Testis (tissue), 3 donors: ENCODE data around the gene SORD. TPM values are rescaled to one million over a fixed set of nuclear protein-coding genes. Genes with fewer than 3 reads are reported as not detected.
A peak's percentile ranks its signal among the peaks of the same experiment; 100 is the strongest.
"Not testable (repeated sequence)": the region's sequence is repeated elsewhere in the genome, so short reads cannot be mapped to it uniquely, and the experiment has no call there.

Experiments
- DNase-seq: peaks from one replicate; pipeline ENCODE4 v3.0.0-alpha.2; 2019
- H3K27ac ChIP-seq, 2 donors: fragments of 200-600 bp; sonication (generic); one replicate each; pipeline ENCODE4 v1.5.1; 2019
- H3K27me3 ChIP-seq: fragments of 200-600 bp; sonication (generic); one replicate; pipeline ENCODE4 v1.5.1; 2019
- H3K36me3 ChIP-seq: fragments of 200-600 bp; sonication (generic); one replicate; pipeline ENCODE4 v1.5.1; 2017; ENCODE audit warnings: low read depth; ENCODE audit errors: missing control alignments
- H3K4me1 ChIP-seq: fragments of 200-600 bp; sonication (generic); one replicate; pipeline ENCODE4 v1.5.1; 2019
- H3K4me3 ChIP-seq, 2 donors: fragments of 200-600 bp; sonication (generic); one replicate each; pipeline ENCODE4 v1.5.1; 2017 to 2019
- H3K9me3 ChIP-seq: fragments of 200-600 bp; sonication (generic); one replicate; pipeline ENCODE4 v1.5.1; 2017
- CTCF ChIP-seq, 3 experiments: fragments of 450-650 bp in 2 of 3; fragments of 200-600 bp in 1 of 3; sonication (generic) in 1 of 3; IDR thresholded peaks; one replicate each; pipeline ENCODE4 v1.5.1; 2016 to 2019; ENCODE audit warnings: antibody characterized with exemption in 3 of 3, mild to moderate bottlenecking in 2 of 3, moderate library complexity in 1 of 3
- POLR2A ChIP-seq: fragments of 450-650 bp; IDR thresholded peaks from one replicate; pipeline ENCODE4 v1.6.1; 2017; ENCODE audit warnings: antibody characterized with exemption, mild to moderate bottlenecking, moderate library complexity
- WGBS, 2 donors: methylation state at CpG; one replicate each; pipeline ENCODE4 v1.1.5; 2018; 5-methylcytosine and 5-hydroxymethylcytosine counted together
- intact Hi-C: fragments of 100-400 bp; cut with DNase I; formaldehyde crosslinking; loops from one replicate; pipeline ENCODE4 v1.15.1; 2023; ENCODE audit warnings: low total_unique reads
- polyA plus RNA-seq: library from polyadenylated mRNA; stranded (reverse); fragments of 350-450 nt; fragmentation: Illumina TruSeq; extraction: RNeasy Lipid Tissue Mini Kit (QIAGEN cat#74804); gene quantifications from one replicate; pipeline ENCODE4 v1.2.3, GENCODE V29; 2014; ENCODE audit warnings: low read depth, low replicate concordance; ENCODE audit not compliant: insufficient read depth
- total RNA-seq, 2 donors: library from RNA; depleted of rRNA; stranded (reverse); fragments of >200 nt; gene quantifications; one replicate each; pipeline ENCODE4 v1.2.3, GENCODE V29; 2016

The SORD gene
- total and polyA plus RNA-seq, 3 donors from 2014 or later, result 21.4 to 34.1 (median 33.7) TPM

GRCh38 chr15:45037936-45038335 is 14.9 kb downstream of the SORD start:
- intact Hi-C loops, result no loop called here
- no peaks in the 10 kb centered on the region for H3K36me3 ChIP-seq
- WGBS, 2 donors, result 86 to 87% methylated on average over 4 of the region's 4 CpGs

GRCh38 chr15:45040396-45040795 is 17.4 kb downstream of the SORD start:
- H3K4me3 ChIP-seq, DNase-seq, H3K4me1 ChIP-seq, H3K36me3 ChIP-seq, H3K27ac ChIP-seq, H3K9me3 ChIP-seq, intact Hi-C loops, H3K27me3 ChIP-seq: not testable (repeated sequence)
- 55 to 61% methylated on average over 1 of the region's 1 CpG for WGBS, 2 donors

More at GRCh38 chr15:45037936-45038335, 14.9 kb downstream of the SORD start:
- TF ChIP-seq CTCF (IDR thresholded peaks at IDR 0.05) (no peak), POLR2A (no peak)
- Histone ChIP-seq H3K27ac (no peak overlapping the region), H3K4me3 (no peak overlapping the region), H3K9me3 (no peaks in the 10 kb centered on the region), H3K4me1 (peaks cover 3% of the 10 kb centered on the region), H3K27me3 (no peaks in the 10 kb centered on the region)
- no peak for DNase-seq

GRCh38 chr15:45041538-45041937 is 18.5 kb downstream of the SORD start:
- 47 to 64% methylated on average over 5 of the region's 5 CpGs for WGBS, 2 donors
- H3K9me3 ChIP-seq, H3K4me1 ChIP-seq, H3K27ac ChIP-seq, intact Hi-C loops, H3K27me3 ChIP-seq, H3K36me3 ChIP-seq, H3K4me3 ChIP-seq: not testable (repeated sequence)
- TF ChIP-seq CTCF (IDR thresholded peaks at IDR 0.05), result peak in 1 of 3 experiments; percentile 9
- DNase-seq, result peak; percentile 70

- intact Hi-C loops, result not testable (repeated sequence)
Observed at GRCh38 chr15:45042859-45043258, 19.9 kb downstream of the SORD start.

GRCh38 chr15:45044270-45044669 is 21.3 kb downstream of the SORD start:
- not testable (repeated sequence) for H3K4me3 ChIP-seq

More at GRCh38 chr15:45042859-45043258, 19.9 kb downstream of the SORD start:
- WGBS, 2 donors, result 80 to 100% methylated on average over 1 of the region's 2 CpGs
- not testable (repeated sequence) for H3K9me3 ChIP-seq, H3K4me3 ChIP-seq, H3K36me3 ChIP-seq, H3K27ac ChIP-seq, H3K27me3 ChIP-seq, DNase-seq, H3K4me1 ChIP-seq

GRCh38 chr15:45048449-45048793 is 25.4 kb downstream of the SORD start:
- peak overlapping the region; percentile 46 to 70 for H3K27ac ChIP-seq
- 61 to 66% methylated on average over 4 of the region's 4 CpGs for WGBS, 2 donors
- H3K9me3 ChIP-seq, H3K4me3 ChIP-seq, intact Hi-C loops, DNase-seq, H3K36me3 ChIP-seq, H3K27me3 ChIP-seq: not testable (repeated sequence)
- peaks cover 13% of the 10 kb centered on the region for H3K4me1 ChIP-seq

More at GRCh38 chr15:45044270-45044669, 21.3 kb downstream of the SORD start:
- 100% methylated on average over 1 of the region's 1 CpG; no CpG with 5 or more reads in 1 of the 2 donors for WGBS, 2 donors
- H3K27ac ChIP-seq, DNase-seq, H3K9me3 ChIP-seq, H3K27me3 ChIP-seq, H3K4me1 ChIP-seq, intact Hi-C loops, H3K36me3 ChIP-seq: not testable (repeated sequence)

- H3K4me1 ChIP-seq, result peaks cover 13% of the 10 kb centered on the region
- 46 to 64% methylated on average over 7 of the region's 7 CpGs for WGBS, 2 donors
- no peaks in the 10 kb centered on the region for H3K36me3 ChIP-seq
- H3K27me3 ChIP-seq, result no peaks in the 10 kb centered on the region
- H3K4me3 ChIP-seq, result no peak overlapping the region
- DNase-seq, result peak; percentile 88
- intact Hi-C loops, result no loop called here
- no peaks in the 10 kb centered on the region for H3K9me3 ChIP-seq
- peak overlapping the region; percentile 57 to 70 for H3K27ac ChIP-seq
- no peak for TF ChIP-seq CTCF (IDR thresholded peaks at IDR 0.05)
- no peak for TF ChIP-seq POLR2A
Observed at GRCh38 chr15:45048794-45049631, 26.0 kb downstream of the SORD start.
